H1 (cell line): Measurements from ENCODE around the gene COL20A1. TPM values are rescaled to one million over a fixed set of nuclear protein-coding genes. Genes with fewer than 3 reads are reported as not detected.

ENCODE experiments used
- ATF3 ChIP-seq: IDR thresholded peaks from 2 replicates; pipeline ENCODE4 v1.6.1; 2011; ENCODE audit warnings: low read depth, mild to moderate bottlenecking, low read length; ENCODE audit not compliant: insufficient read depth
- BACH1 ChIP-seq: IDR thresholded peaks from 2 replicates; pipeline ENCODE4 v1.6.1; 2012; ENCODE audit warnings: low read length, improper control_type of control experiment
- CBX5 ChIP-seq: fragments of 300-800, 300-1000 bp; sonication (generic); IDR thresholded peaks from 2 replicates; pipeline ENCODE4 v1.7.1; 2016; ENCODE audit warnings: antibody characterized with exemption, low read length, low read depth
- CBX8 ChIP-seq: fragments of 300-800, 300-1000 bp; sonication (generic); IDR thresholded peaks from 2 replicates; pipeline ENCODE4 v1.7.1; 2016; ENCODE audit warnings: low read depth, low read length, borderline replicate concordance
- CTCF ChIP-seq, 3 experiments: IDR thresholded peaks; 1 replicate in 2 of 3; 2 replicates in 1 of 3; pipeline versions ENCODE4 v1.5.1 to v1.6.1; 2011; ENCODE audit warnings: low read length in 3 of 3, mild to moderate bottlenecking in 3 of 3, inconsistent platforms in 2 of 3, low read depth in 1 of 3, moderate library complexity in 1 of 3; ENCODE audit not compliant: insufficient read depth in 1 of 3; ENCODE audit errors: control extremely low read depth in 1 of 3
- E2F6 ChIP-seq: IDR thresholded peaks from 2 replicates; pipeline ENCODE4 v1.6.1; 2012; ENCODE audit warnings: inconsistent platforms
- EP300 ChIP-seq, 2 experiments: IDR thresholded peaks; 1 replicate in 1 of 2; 2 replicates in 1 of 2; pipeline ENCODE4 v1.6.1; 2011 to 2012; ENCODE audit warnings: low read depth in 2 of 2, low read length in 2 of 2, mild to moderate bottlenecking in 2 of 2, borderline replicate concordance in 1 of 2, inconsistent platforms in 1 of 2, moderate library complexity in 1 of 2
- EZH2 ChIP-seq: fragments of 200-600 bp; sonication (generic); IDR thresholded peaks from 2 replicates; pipeline ENCODE4 v1.7.1; 2012; ENCODE audit warnings: low read depth, mild to moderate bottlenecking, moderate library complexity, low read length, inconsistent platforms; ENCODE audit not compliant: severe bottlenecking
- GABPA ChIP-seq: IDR thresholded peaks from 2 replicates; pipeline ENCODE4 v1.6.1; 2011; ENCODE audit warnings: mild to moderate bottlenecking, low read length, moderate library complexity, borderline replicate concordance; ENCODE audit not compliant: insufficient read depth
- GTF2F1 ChIP-seq: IDR thresholded peaks from 2 replicates; pipeline ENCODE4 v1.6.1; 2012; ENCODE audit warnings: low read depth, low read length, improper control_type of control experiment, borderline replicate concordance
- KDM4A ChIP-seq: IDR thresholded peaks from one replicate; pipeline ENCODE4 v1.7.1; 2012; ENCODE audit warnings: low read depth, mild to moderate bottlenecking, moderate library complexity, low read length, inconsistent platforms; ENCODE audit not compliant: severe bottlenecking
- POLR2AphosphoS5 ChIP-seq: IDR thresholded peaks from 2 replicates; pipeline ENCODE4 v1.6.1; 2011; ENCODE audit warnings: low read depth, low read length
- SAP30 ChIP-seq: fragments of 300-600 bp; sonication (generic); IDR thresholded peaks from 2 replicates; pipeline ENCODE4 v1.7.1; 2012; ENCODE audit warnings: low read length, moderate library complexity, mild to moderate bottlenecking, inconsistent platforms; ENCODE audit not compliant: insufficient read depth, insufficient replicate concordance
- SIN3A ChIP-seq, 2 experiments: IDR thresholded peaks in 1 of 2; conservative IDR thresholded peaks in 1 of 2; 2 replicates each; pipeline ENCODE4 v1.6.1; 2011 to 2012; ENCODE audit warnings: low read length in 2 of 2, improper control_type of control experiment in 1 of 2, low read depth in 1 of 2, mild to moderate bottlenecking in 1 of 2
- SIRT6 ChIP-seq: IDR thresholded peaks from one replicate; pipeline ENCODE4 v1.7.1; 2012; ENCODE audit warnings: low read length, inconsistent platforms
- TAF7 ChIP-seq: optimal IDR thresholded peaks from 2 replicates; pipeline ENCODE3; 2011; ENCODE audit warnings: low read depth, mild to moderate bottlenecking, inconsistent platforms, low read length, moderate library complexity, borderline replicate concordance
- TEAD4 ChIP-seq: IDR thresholded peaks from 2 replicates; pipeline ENCODE4 v1.6.1; 2012; ENCODE audit warnings: low read depth, low read length, inconsistent platforms, mixed read lengths
- polyA plus RNA-seq, 7 experiments: library from polyadenylated mRNA; depleted of rRNA in 3 of 7; stranded (reverse) in 5 of 7; unstranded in 2 of 7; fragments of >200 nt in 5 of 7; fragments of 200-250 nt in 2 of 7; gene quantifications; 1 replicate in 5 of 7; 2 replicates in 1 of 7; 4 replicates in 1 of 7; pipeline versions ENCODE4 v1.2.1 to v1.2.3, GENCODE V29; 2011 to 2013; ENCODE audit warnings: missing spikeins in 2 of 7, mixed read lengths in 2 of 7
- total RNA-seq: library from RNA; stranded (reverse); fragmentation: NEBNext Ultra II Directional; extraction: Animal tissue kit (Norgen Biotek cat#: 25700); gene quantifications from 2 replicates; pipeline ENCODE4 v1.2.1, GENCODE V29; 2021

The COL20A1 gene
- total and polyA plus RNA-seq, 2 of the 8 experiments (the other 6 are each of a cell fraction or from before 2014, with no cell fraction given), result 0.19 to 0.21 TPM

- TF ChIP-seq CTCF (IDR thresholded peaks at IDR 0.05; ENCODE audit: control extremely low read depth in 1 of 3, insufficient read depth in 1 of 3, low read depth in 1 of 3, low read length in 3 of 3) (no peak), GABPA (no peak), BACH1 (no peak), ATF3 (no peak), EP300 (IDR thresholded peaks at IDR 0.05; ENCODE audit: borderline replicate concordance in 1 of 2, low read depth in 2 of 2, low read length in 2 of 2) (no peak), EZH2 (peak; percentile 5), POLR2AphosphoS5 (no peak), SIN3A (conservative IDR thresholded peaks at IDR 0.05 in 1 of 2, IDR thresholded peaks at IDR 0.05 in 1 of 2; ENCODE audit: low read depth in 1 of 2, low read length in 2 of 2) (no peak), TAF7 (no peak), SAP30 (no peak), GTF2F1 (no peak), KDM4A (peak; percentile 45), E2F6 (peak; percentile 69), CBX8 (no peak), CBX5 (no peak), TEAD4 (no peak), SIRT6 (no peak)
These were observed 39.4 kb upstream of the COL20A1 start (continued) for GRCh38 chr20:63253438-63254231.
